Occipital lobe (tissue), 2 donors: ENCODE measurements around the gene BBLN. TPM values are rescaled to one million over a fixed set of nuclear protein-coding genes. Genes with fewer than 3 reads are reported as not detected.

Source experiments
- DNase-seq: peaks from one replicate; lab custom pipeline; 2025; lab: John Stamatoyannopoulos, UW
- total RNA-seq: library from RNA; depleted of rRNA; stranded (reverse); fragments of >200 nt; gene quantifications from one replicate; pipeline ENCODE4 v1.2.3, GENCODE V29; 2014

The BBLN gene
- total RNA-seq, 1 donor from 2014 or later = 32.6 TPM

DNA sequence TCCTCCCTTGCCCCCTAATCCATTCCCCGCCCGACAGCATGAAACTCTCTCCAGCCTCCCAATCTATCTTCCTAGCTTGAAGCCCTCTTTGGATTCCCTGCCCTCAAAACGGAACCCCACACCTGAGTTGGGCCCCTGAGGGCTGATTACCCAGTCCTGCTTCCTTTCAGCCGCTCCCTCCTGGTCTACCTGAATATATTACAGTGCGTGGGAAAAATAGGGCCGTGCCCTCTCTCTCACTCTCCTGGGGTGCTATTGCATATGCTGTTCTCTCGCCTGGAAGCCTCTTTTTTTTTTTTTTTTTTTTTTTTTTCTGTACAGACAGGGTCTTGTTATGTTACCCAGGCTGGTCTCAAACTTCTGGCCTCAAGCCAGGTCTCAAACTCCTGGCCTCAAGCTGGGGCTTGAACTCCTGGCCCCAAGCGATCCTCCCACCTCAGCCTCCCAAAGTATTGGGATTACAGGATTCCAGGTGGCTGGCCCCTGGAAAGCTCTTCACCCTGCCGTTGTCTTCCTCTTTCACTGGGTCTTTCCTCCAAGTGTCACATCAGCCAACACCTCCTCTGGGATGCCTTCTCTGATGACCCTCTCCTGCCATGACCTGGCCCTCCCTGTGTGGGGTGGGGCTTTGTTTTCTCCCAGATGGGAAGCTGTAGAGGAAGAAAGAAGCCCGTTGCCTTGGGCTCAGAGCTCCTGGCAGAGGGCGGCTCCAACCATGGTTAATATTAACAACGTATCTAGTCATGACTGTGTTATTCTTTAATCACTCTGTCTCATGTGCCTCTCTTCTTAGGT lies 51.3 kb downstream of the BBLN start:
- no peak for DNase-seq

DNA sequence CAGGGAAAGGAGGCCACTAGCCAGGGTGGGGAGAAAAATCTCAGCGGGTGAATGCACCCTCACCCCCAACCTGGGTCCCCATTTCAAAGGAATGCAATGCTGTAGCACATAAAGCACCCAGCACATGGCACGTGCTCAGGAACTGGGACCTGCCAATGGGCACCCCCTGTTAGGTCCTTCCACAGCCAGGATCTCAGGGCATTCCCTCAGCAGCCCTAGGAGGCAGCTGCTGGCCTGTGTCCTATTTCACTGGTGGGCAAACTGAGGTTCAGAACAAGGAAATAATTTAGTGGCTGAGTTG lies 51.9 kb downstream of the BBLN start:
- DNase-seq = no peak

Other genes starting within 250 kb of the BBLN start
- gene ST6GALNAC4, start 243.2 kb upstream of the BBLN start, total RNA-seq = 10.5 TPM
- gene PIP5KL1, start 229.5 kb upstream of the BBLN start, total RNA-seq = 1.4 TPM
- gene DPM2, start 222.4 kb upstream of the BBLN start, total RNA-seq = 11.4 TPM
- gene EEIG1, start 179.3 kb upstream of the BBLN start, total RNA-seq = 2.7 TPM
- gene NAIF1, start 92.9 kb upstream of the BBLN start, total RNA-seq = 6.4 TPM
- 36.0 TPM for gene SLC25A25, start 92.0 kb upstream of the BBLN start, total RNA-seq
- gene PTGES2, start 32.5 kb upstream of the BBLN start, total RNA-seq = 39.5 TPM
- gene LCN2, start 10.8 kb upstream of the BBLN start, total RNA-seq = not detected
- 11.5 TPM for gene CIZ1, start 31.3 kb downstream of the BBLN start, total RNA-seq
- 71.7 TPM for gene DNM1, start 43.1 kb downstream of the BBLN start, total RNA-seq
- gene GOLGA2, start 115.7 kb downstream of the BBLN start, total RNA-seq = 45.9 TPM
- gene SWI5, start 116.0 kb downstream of the BBLN start, total RNA-seq = 5.5 TPM
- 24.0 TPM for gene TRUB2, start 162.2 kb downstream of the BBLN start, total RNA-seq
- 19.5 TPM for gene COQ4, start 162.6 kb downstream of the BBLN start, total RNA-seq
- gene SLC27A4, start 180.3 kb downstream of the BBLN start, total RNA-seq = 23.9 TPM
- 21.8 TPM for gene URM1, start 211.1 kb downstream of the BBLN start, total RNA-seq